CD4-positive, alpha-beta T cell treated with Interleukin-15 for 4 hours (primary cell): ENCODE measurements around the gene IGFN1.
"Not testable (repeated sequence)": the region's sequence is repeated elsewhere in the genome, so short reads cannot be mapped to it uniquely, and the experiment has no call there.

Source experiments
- DNase-seq: peaks from one replicate; pipeline ENCODE4 v3.0.0-alpha.2; 2020; ENCODE audit warnings: low spot score

IGFN1 gene

GRCh38 chr1:201250326-201251011 is 59.8 kb downstream of the IGFN1 start:
- no peak for DNase-seq

DNA sequence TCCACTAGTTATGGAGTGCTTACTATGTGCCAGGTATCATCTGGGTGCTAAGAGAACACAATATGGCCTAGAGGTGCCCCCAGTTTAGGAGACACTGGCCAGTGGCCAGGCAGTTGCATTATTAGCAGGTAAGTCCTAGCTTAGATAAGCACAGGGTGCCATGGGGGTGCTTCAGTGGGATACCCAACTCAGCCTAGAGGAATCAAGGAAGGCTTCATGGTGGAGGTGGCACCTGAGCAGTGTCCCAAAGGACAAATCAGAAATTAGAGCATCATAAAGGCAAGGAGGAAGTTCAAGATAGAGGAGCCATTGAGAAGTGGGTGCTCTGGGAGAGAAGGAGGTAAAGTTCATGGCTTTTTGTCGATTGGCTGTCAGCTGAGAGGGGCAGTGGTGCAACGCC is 60.8 kb downstream of the IGFN1 start:
- no peak for DNase-seq

- no peak for DNase-seq
Measured at GRCh38 chr1:201251851-201252430, 61.3 kb downstream of the IGFN1 start.

DNA sequence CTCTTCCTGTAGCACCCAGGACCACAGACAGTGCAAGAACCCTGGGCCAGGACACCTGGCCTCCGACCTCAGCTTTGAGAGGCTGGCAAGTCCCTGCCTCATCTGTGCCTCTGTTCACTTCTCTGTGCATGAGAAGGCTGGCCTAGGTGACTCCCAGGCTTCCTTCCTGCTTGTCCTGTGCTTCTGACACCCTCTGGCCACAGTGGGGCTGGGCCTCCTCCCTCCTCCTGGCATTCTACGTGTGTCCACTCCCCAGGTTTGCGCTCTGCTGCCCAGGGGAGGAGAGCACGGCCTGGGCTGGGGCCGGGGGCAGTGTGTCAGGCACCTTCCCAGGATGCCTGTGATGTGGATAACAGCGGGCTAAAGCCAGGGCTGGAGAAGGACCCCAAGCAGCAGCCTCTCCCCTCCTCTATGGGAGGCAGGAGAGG is 62.3 kb downstream of the IGFN1 start:
- DNase-seq, result no peak

- DNase-seq, result no peak
Measured at GRCh38 chr1:201253411-201253810, 62.8 kb downstream of the IGFN1 start.

DNA sequence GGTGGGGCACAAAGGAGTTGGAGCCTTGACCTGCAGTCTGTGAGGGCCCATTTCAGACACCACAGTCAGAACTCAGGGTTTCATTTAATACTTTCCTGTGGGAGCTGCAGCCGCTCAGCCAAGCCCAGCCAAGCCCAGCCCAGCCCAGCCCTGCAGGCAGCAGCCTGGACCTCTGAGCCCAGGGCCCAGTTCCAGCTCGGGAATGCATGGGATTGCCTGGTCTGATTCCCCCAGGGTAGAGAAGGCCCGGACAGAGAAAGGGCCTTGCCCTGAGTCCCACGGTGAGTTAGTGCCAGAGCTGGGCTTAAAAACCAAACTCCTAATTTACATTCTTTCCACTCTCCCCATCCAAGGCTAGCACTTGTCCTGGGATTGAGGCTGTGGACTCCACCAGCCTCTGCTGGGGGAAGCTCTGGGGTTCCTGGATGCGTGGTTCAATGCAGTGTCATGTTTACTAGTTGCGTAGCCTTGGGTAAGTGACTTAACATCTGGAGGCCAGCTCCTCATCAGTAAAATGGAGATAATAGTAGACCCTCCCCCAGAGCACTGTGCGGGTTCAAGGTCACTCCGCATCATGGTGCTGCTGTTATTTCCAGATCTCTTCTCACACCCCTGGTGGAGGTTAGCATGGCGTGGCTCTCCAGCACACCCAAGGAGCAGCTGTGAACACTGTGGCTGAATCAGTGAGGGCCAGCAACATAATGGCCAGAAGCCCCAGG is 63.4 kb downstream of the IGFN1 start:
- no peak for DNase-seq

GRCh38 chr1:201254625-201255478 is 64.2 kb downstream of the IGFN1 start:
- DNase-seq, result peak; percentile 42

- no peak for DNase-seq
Measured at GRCh38 chr1:201255479-201256362, 65.1 kb downstream of the IGFN1 start.

DNA sequence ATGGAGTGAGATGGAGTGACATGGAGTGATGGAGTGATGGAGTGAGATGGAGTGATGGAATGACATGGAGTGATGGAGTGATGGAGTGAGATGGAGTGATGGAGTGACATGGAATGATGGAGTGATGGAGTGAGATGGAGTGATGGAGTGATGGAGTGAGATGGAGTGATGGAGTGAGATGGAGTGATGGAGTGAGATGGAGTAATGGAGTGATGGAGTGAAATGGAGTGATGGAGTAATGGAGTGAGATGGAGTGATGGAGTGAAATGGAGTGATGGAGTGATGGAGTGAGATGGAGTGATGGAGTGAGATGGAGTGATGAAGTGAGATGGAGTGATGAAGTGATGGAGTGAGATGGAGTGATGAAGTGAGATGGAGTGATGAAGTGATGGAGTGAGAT is 67.5 kb downstream of the IGFN1 start:
- not testable (repeated sequence) for DNase-seq

DNA sequence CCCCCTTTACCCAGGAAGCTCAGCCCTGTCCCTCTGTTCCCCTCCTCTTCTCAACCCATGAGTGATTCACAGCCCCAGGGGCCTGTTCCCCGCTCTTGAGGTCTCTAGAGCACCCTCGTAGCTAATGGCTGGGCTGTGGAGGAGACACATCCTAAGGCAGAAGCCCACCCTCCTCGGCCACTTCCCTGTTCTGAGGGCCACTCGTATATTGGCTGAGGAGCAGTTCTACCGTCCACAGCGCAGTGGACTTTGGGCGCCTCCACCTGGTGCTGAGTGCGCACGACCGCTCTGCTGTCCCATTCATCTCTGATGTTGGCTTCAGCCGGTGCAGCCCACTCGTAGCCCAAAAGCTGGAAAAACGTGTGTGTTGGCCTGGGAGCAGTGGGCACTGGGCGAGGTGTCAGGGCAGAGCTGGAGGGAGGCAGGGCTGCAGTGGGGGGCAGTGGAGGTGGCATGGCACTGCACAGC is 68.2 kb downstream of the IGFN1 start:
- DNase-seq, result no peak

GRCh38 chr1:201259476-201260235 is 69.0 kb downstream of the IGFN1 start:
- DNase-seq, result no peak

DNA sequence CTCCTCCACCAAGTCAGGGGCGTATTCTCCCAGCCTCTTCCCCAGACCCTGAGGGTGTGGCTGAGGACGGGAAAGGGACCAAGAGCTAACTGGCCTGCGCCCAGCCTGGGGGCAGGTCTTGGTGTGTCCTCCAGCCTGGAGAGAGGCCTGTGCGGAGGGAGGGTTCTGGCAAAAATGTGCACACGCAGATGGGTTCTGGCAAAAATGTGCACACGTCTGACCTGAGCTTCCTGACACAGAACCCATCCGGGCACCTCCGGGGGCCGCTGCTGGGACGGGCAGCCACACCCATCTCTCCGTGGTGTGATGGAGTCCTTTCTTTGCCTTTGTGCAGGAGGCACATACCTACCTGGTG is 69.6 kb downstream of the IGFN1 start:
- no peak for DNase-seq

- no peak for DNase-seq
Measured at GRCh38 chr1:201260648-201261311, 70.2 kb downstream of the IGFN1 start.

GRCh38 chr1:201261771-201262547 is 71.3 kb downstream of the IGFN1 start:
- no peak for DNase-seq

- no peak for DNase-seq
Measured at GRCh38 chr1:201262963-201263608, 72.5 kb downstream of the IGFN1 start.

DNA sequence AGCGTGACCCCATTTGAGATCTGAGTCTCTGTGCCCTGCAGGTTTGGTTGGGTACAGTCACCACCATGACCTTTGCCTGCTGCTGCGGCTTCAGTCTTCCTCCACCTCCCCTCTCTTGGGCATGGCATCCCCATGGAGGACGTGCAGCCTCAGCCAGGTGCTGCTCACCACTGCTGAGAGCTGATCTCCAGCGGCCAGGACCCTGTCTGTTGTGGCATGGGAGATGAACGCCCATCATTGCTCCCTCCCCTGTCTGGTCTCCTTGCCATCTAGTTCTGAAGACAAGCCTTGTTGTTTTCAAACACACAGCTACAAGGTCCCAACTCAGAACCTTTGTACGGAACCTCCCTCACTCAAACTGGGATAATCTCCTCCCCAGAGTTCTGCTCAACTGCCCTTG is 73.4 kb downstream of the IGFN1 start:
- DNase-seq, result no peak

- DNase-seq, result no peak
Measured at GRCh38 chr1:201264554-201264953, 73.9 kb downstream of the IGFN1 start.

DNA sequence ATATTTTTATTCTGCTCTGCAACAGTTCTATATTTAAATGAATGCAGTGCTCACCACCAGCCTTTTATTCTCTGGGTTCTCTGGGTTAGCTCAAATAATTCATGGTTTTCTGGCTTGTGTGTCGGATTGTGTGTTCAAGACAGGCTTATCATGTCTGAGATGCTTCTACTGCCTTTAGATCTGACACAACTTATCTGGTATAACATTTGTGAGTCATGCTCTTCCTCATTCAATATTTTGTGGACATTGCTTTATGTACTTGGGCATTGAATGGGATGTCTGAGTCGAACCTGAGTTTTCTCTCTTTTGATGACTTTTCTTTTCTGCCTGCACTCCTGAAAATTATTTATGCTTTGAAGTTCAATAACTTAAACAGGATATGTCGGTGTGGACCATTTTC is 75.1 kb downstream of the IGFN1 start:
- no peak for DNase-seq

DNA sequence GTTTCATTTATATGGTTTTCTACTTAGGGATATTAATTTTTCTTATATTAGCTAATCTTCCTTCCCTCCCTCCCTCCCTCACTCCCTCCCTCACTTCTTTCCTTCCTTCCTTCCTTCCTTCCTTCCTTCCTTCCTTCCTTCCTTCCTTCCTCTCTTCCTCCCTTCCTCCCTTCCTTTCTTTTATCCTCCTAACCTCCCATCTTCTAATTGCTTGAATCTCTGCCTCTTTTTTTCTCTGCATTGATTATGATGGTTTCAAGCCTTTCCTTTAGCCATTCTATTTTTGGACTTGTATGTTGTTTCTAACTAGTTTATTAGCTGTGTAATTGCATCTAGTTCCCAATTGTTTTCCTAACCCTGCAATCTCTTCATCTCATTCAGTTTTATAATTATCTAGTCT is 75.7 kb downstream of the IGFN1 start:
- no peak for DNase-seq
